ENCODE measurements around the gene SPANXN4.

Gene SPANXN4

GRCh38 chrX:142998447-142999198, 27.1 kb upstream of the SPANXN4 start:
- Histone ChIP-seq H3K4ac (ENCODE audit: low read depth, low read length) (no peak overlapping the region), H3K79me1 (ENCODE audit: low read length) (no peaks in the 10 kb centered on the region), H3K27ac (ENCODE audit: low read depth, low read length) (no peak overlapping the region), H3K23ac (ENCODE audit: low read length) (no peak overlapping the region), H3K4me1 (ENCODE audit: control insufficient read depth, low read depth, low read length) (no peaks in the 10 kb centered on the region), H3K56ac (ENCODE audit: low read length) (no peak overlapping the region), H4K8ac (ENCODE audit: low read depth, low read length) (no peak overlapping the region), H4K5ac (ENCODE audit: low read length) (no peak overlapping the region), H3K27me3 (ENCODE audit: insufficient read depth, low read length, poor library complexity) (no peaks in the 10 kb centered on the region), H3K18ac (ENCODE audit: low read length) (no peak overlapping the region), H3K4me3 (ENCODE audit: low read length) (no peak overlapping the region), H3K79me2 (ENCODE audit: control insufficient read depth, insufficient read depth, low read length) (no peaks in the 10 kb centered on the region), H3K9ac (ENCODE audit: low read length) (no peak overlapping the region), H2BK5ac (ENCODE audit: low read length) (no peak overlapping the region), H2BK15ac (replicated peaks; ENCODE audit: low read depth) (no peak overlapping the region), H3K36me3 (ENCODE audit: control insufficient read depth, insufficient read depth, low read length) (no peaks in the 10 kb centered on the region), H2AK5ac (ENCODE audit: low read length) (no peak overlapping the region), H3K4me2 (ENCODE audit: low read length) (no peak overlapping the region), H2BK120ac (ENCODE audit: low read depth, low read length) (no peak overlapping the region)
- no peak for DNase-seq
- no CpG with 5 or more reads among the region's 8 CpGs for WGBS (ENCODE audit: extremely low coverage, insufficient coverage, low lambda C conversion rate)

GRCh38 chrX:142999199-142999701, 26.5 kb upstream of the SPANXN4 start:
- Histone ChIP-seq H3K4me1 (ENCODE audit: control insufficient read depth, low read depth, low read length) (no peaks in the 10 kb centered on the region), H3K4me2 (ENCODE audit: low read length) (no peak overlapping the region), H2AK5ac (ENCODE audit: low read length) (no peak overlapping the region), H3K56ac (ENCODE audit: low read length) (no peak overlapping the region), H3K18ac (ENCODE audit: low read length) (no peak overlapping the region), H2BK5ac (ENCODE audit: low read length) (no peak overlapping the region), H4K5ac (ENCODE audit: low read length) (no peak overlapping the region), H3K23ac (ENCODE audit: low read length) (no peak overlapping the region), H3K79me2 (ENCODE audit: control insufficient read depth, insufficient read depth, low read length) (no peaks in the 10 kb centered on the region), H3K4me3 (ENCODE audit: low read length) (no peak overlapping the region), H2BK120ac (ENCODE audit: low read depth, low read length) (no peak overlapping the region), H3K27me3 (ENCODE audit: insufficient read depth, low read length, poor library complexity) (no peaks in the 10 kb centered on the region), H4K8ac (ENCODE audit: low read depth, low read length) (no peak overlapping the region), H2BK15ac (replicated peaks; ENCODE audit: low read depth) (no peak overlapping the region), H3K4ac (ENCODE audit: low read depth, low read length) (no peak overlapping the region), H3K9ac (ENCODE audit: low read length) (no peak overlapping the region), H3K79me1 (ENCODE audit: low read length) (no peaks in the 10 kb centered on the region), H3K27ac (ENCODE audit: low read depth, low read length) (no peak overlapping the region), H3K36me3 (ENCODE audit: control insufficient read depth, insufficient read depth, low read length) (no peaks in the 10 kb centered on the region)
- no peak for DNase-seq
- WGBS (ENCODE audit: extremely low coverage, insufficient coverage, low lambda C conversion rate): no CpG with 5 or more reads among the region's 6 CpGs

GRCh38 chrX:143002206-143002605, 23.5 kb upstream of the SPANXN4 start:
- no CpG with 5 or more reads among the region's 2 CpGs for WGBS (ENCODE audit: extremely low coverage, insufficient coverage, low lambda C conversion rate)
- no peak for DNase-seq

GRCh38 chrX:143017272-143017671, 8.5 kb upstream of the SPANXN4 start:
- Histone ChIP-seq H3K79me1 (ENCODE audit: low read length) (no peaks in the 10 kb centered on the region), H2BK5ac (ENCODE audit: low read length) (no peak overlapping the region), H3K27ac (ENCODE audit: low read depth, low read length) (no peak overlapping the region), H2BK120ac (ENCODE audit: low read depth, low read length) (no peak overlapping the region), H2AK5ac (ENCODE audit: low read length) (no peak overlapping the region), H3K56ac (ENCODE audit: low read length) (no peak overlapping the region), H3K79me2 (ENCODE audit: control insufficient read depth, insufficient read depth, low read length) (no peaks in the 10 kb centered on the region), H3K4ac (ENCODE audit: low read depth, low read length) (no peak overlapping the region), H3K27me3 (ENCODE audit: insufficient read depth, low read length, poor library complexity) (no peaks in the 10 kb centered on the region), H3K23ac (ENCODE audit: low read length) (no peak overlapping the region), H3K4me2 (ENCODE audit: low read length) (no peak overlapping the region), H3K36me3 (ENCODE audit: control insufficient read depth, insufficient read depth, low read length) (no peaks in the 10 kb centered on the region), H4K5ac (ENCODE audit: low read length) (no peak overlapping the region), H4K8ac (ENCODE audit: low read depth, low read length) (no peak overlapping the region), H3K18ac (ENCODE audit: low read length) (no peak overlapping the region), H3K4me1 (ENCODE audit: control insufficient read depth, low read depth, low read length) (no peaks in the 10 kb centered on the region), H3K4me3 (ENCODE audit: low read length) (no peak overlapping the region), H3K9ac (ENCODE audit: low read length) (no peak overlapping the region), H2BK15ac (replicated peaks; ENCODE audit: low read depth) (no peak overlapping the region)
- WGBS (ENCODE audit: extremely low coverage, insufficient coverage, low lambda C conversion rate): no CpG with 5 or more reads among the region's 2 CpGs
- DNase-seq: no peak

More at GRCh38 chrX:143002206-143002605, 23.5 kb upstream of the SPANXN4 start:
- Histone ChIP-seq H3K36me3 (ENCODE audit: control insufficient read depth, insufficient read depth, low read length) (no peaks in the 10 kb centered on the region), H3K9ac (ENCODE audit: low read length) (no peak overlapping the region), H3K56ac (ENCODE audit: low read length) (no peak overlapping the region), H3K4ac (ENCODE audit: low read depth, low read length) (no peak overlapping the region), H4K5ac (ENCODE audit: low read length) (no peak overlapping the region), H4K8ac (ENCODE audit: low read depth, low read length) (no peak overlapping the region), H3K27ac (ENCODE audit: low read depth, low read length) (no peak overlapping the region), H3K23ac (ENCODE audit: low read length) (no peak overlapping the region), H3K27me3 (ENCODE audit: insufficient read depth, low read length, poor library complexity) (no peaks in the 10 kb centered on the region), H3K79me2 (ENCODE audit: control insufficient read depth, insufficient read depth, low read length) (no peaks in the 10 kb centered on the region), H2AK5ac (ENCODE audit: low read length) (no peak overlapping the region), H3K79me1 (ENCODE audit: low read length) (no peaks in the 10 kb centered on the region), H3K4me2 (ENCODE audit: low read length) (no peak overlapping the region), H3K4me3 (ENCODE audit: low read length) (no peak overlapping the region), H3K18ac (ENCODE audit: low read length) (no peak overlapping the region), H2BK5ac (ENCODE audit: low read length) (no peak overlapping the region), H3K4me1 (ENCODE audit: control insufficient read depth, low read depth, low read length) (no peaks in the 10 kb centered on the region), H2BK120ac (ENCODE audit: low read depth, low read length) (no peak overlapping the region), H2BK15ac (replicated peaks; ENCODE audit: low read depth) (no peak overlapping the region)

- H3K9ac ChIP-seq (ENCODE audit: low read length): no peak overlapping the region
- H2AK5ac ChIP-seq (ENCODE audit: low read length): no peak overlapping the region
- no peaks in the 10 kb centered on the region for H3K79me1 ChIP-seq (ENCODE audit: low read length)
- H3K4me2 ChIP-seq (ENCODE audit: low read length): no peak overlapping the region
- no peaks in the 10 kb centered on the region for H3K4me1 ChIP-seq (ENCODE audit: control insufficient read depth, low read depth, low read length)
- no peak overlapping the region for H3K18ac ChIP-seq (ENCODE audit: low read length)
- no peak overlapping the region for H3K23ac ChIP-seq (ENCODE audit: low read length)
- H2BK15ac ChIP-seq (replicated peaks; ENCODE audit: low read depth): no peak overlapping the region
- no peak overlapping the region for H3K27ac ChIP-seq (ENCODE audit: low read depth, low read length)
- H3K79me2 ChIP-seq (ENCODE audit: control insufficient read depth, insufficient read depth, low read length): no peaks in the 10 kb centered on the region
- DNase-seq: no peak
- H2BK120ac ChIP-seq (ENCODE audit: low read depth, low read length): no peak overlapping the region
- no peaks in the 10 kb centered on the region for H3K36me3 ChIP-seq (ENCODE audit: control insufficient read depth, insufficient read depth, low read length)
- no peak overlapping the region for H4K8ac ChIP-seq (ENCODE audit: low read depth, low read length)
- no peaks in the 10 kb centered on the region for H3K27me3 ChIP-seq (ENCODE audit: insufficient read depth, low read length, poor library complexity)
- H3K4ac ChIP-seq (ENCODE audit: low read depth, low read length): no peak overlapping the region
- no CpG with 5 or more reads among the region's 6 CpGs for WGBS (ENCODE audit: extremely low coverage, insufficient coverage, low lambda C conversion rate)
- H3K4me3 ChIP-seq (ENCODE audit: low read length): no peak overlapping the region
- H2BK5ac ChIP-seq (ENCODE audit: low read length): no peak overlapping the region
- no peak overlapping the region for H3K56ac ChIP-seq (ENCODE audit: low read length)
- H4K5ac ChIP-seq (ENCODE audit: low read length): no peak overlapping the region
Measured at GRCh38 chrX:143027275-143027674, 1.5 kb downstream of the SPANXN4 start.

- Histone ChIP-seq H2AK5ac (ENCODE audit: low read length) (no peak overlapping the region), H2BK15ac (replicated peaks; ENCODE audit: low read depth) (no peak overlapping the region), H4K5ac (ENCODE audit: low read length) (no peak overlapping the region), H4K8ac (ENCODE audit: low read depth, low read length) (no peak overlapping the region), H3K4me1 (ENCODE audit: control insufficient read depth, low read depth, low read length) (no peaks in the 10 kb centered on the region), H3K27ac (ENCODE audit: low read depth, low read length) (no peak overlapping the region), H3K18ac (ENCODE audit: low read length) (no peak overlapping the region), H3K27me3 (ENCODE audit: insufficient read depth, low read length, poor library complexity) (no peaks in the 10 kb centered on the region), H3K4me2 (ENCODE audit: low read length) (no peak overlapping the region), H3K79me2 (ENCODE audit: control insufficient read depth, insufficient read depth, low read length) (no peaks in the 10 kb centered on the region), H3K9ac (ENCODE audit: low read length) (no peak overlapping the region), H3K23ac (ENCODE audit: low read length) (no peak overlapping the region), H3K36me3 (ENCODE audit: control insufficient read depth, insufficient read depth, low read length) (no peaks in the 10 kb centered on the region), H2BK120ac (ENCODE audit: low read depth, low read length) (no peak overlapping the region), H3K4ac (ENCODE audit: low read depth, low read length) (no peak overlapping the region), H3K79me1 (ENCODE audit: low read length) (no peaks in the 10 kb centered on the region), H3K4me3 (ENCODE audit: low read length) (no peak overlapping the region), H2BK5ac (ENCODE audit: low read length) (no peak overlapping the region), H3K56ac (ENCODE audit: low read length) (no peak overlapping the region)
- DNase-seq: no peak
- no CpG with 5 or more reads among the region's 2 CpGs for whole genome bisulfite sequencing (ENCODE audit: extremely low coverage, insufficient coverage, low lambda C conversion rate)
Measured at GRCh38 chrX:143047511-143047910, 21.8 kb downstream of the SPANXN4 start.
